ENCODE data around the gene PCAT7.

PCAT7 gene

DNA sequence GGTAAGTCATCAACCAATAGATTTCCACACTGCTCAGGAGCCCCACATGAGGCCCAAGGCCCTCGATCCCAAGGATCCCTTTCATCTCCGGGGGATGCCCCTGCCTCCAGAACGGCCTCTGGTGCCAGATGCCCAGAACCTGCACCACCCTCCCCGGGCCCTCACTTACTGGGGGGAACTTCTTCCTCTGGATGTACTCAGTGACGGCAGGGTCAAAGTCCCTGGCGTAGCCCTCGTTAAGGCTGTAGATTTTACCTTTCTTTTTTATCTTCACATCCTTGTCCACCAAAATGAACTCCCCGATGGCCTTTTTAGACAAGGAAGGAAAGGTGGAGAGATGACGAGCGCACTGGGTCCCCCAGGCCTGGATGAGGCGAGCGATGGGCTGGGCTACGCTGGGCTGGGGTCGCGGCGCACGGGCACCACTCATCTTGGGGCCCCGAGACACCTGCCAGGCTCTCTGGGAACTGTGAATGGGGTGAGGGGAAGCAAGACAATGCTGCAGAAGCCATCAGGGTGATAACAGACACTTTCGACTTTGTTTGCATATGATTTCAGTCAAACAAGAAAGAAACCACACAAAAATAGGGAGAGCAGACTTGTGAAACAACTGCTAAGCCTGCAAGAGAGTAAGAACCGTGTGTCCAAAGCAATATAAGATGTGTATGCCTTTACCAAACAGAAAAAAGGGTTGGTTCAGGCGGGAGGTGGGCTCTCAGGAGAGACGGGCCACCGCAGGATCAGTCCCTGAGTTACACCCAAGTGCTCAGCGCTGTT is 52.0 kb downstream of the PCAT7 start:
- no peak for DNase-seq

GRCh38 chr9:94607423-94607691 is 52.5 kb downstream of the PCAT7 start:
- no peak for DNase-seq

GRCh38 chr9:94610181-94610606 is 55.3 kb downstream of the PCAT7 start:
- DNase-seq = no peak

DNA sequence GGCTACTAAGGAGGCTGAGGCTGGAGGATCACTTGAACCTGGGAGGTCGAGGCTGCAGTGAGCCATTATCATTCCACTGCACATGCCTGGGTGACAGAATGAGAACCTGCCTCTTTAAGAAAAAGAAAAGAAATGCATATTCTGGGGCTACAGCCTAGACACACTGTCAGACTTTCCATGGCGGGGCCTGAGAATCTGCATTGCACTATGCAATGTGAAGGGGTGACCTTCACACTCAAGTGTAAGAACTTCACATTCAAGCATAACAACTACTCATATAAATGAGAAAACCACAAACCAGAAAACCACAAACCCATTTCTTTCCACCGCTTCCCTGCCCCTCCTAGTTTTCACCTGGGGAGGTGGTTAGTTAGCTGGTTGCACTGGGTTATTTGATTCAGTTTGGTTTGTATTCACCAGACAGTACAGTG is 56.8 kb downstream of the PCAT7 start:
- no peak for DNase-seq

DNA sequence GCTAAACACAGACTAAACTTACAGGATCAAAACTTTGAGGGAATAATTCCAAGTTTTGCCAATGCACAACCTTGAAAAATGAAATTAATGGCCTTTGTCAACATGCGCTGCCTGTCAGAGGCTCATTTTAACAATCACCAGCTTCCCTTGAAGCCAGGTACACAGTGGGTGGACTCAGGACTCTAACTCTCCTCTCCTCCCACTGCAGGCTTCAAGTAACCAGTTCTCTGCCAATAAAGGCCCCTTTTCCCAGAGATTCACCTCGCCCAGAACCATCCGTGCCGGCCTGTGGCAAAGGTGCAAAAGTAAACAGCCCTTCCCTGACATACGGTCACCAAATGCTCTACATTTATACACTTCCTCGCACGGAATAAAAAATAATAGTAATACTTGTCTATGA is 57.2 kb downstream of the PCAT7 start:
- DNase-seq = no peak

DNA sequence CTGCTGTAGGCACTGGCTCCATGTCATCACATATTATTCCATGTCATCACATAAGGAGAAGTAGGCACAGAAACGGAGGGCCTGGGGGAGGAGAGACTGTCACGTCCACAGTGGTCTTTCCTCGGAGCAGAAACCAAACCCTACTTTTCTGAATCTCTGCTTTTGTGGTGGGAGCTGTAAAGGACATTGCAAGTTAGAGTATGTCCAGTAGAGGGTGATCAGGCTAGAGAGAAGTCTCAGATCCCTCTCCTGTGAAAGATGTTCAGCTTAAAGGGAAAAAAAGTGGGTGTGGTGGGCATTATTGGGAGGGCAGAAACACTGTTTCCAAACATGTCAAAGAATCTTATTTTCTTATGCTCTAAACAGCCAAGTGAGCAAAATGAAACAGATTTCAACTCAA is 58.1 kb downstream of the PCAT7 start:
- no peak for DNase-seq

GRCh38 chr9:94619026-94619425 is 64.1 kb downstream of the PCAT7 start:
- no peak for DNase-seq
